Transverse colon (tissue), 4 donors: ENCODE measurements around the gene SH3TC2. TPM values are rescaled to one million over a fixed set of nuclear protein-coding genes. Genes with fewer than 3 reads are reported as not detected.

ENCODE experiments used
- DNase-seq: peaks from one replicate; pipeline ENCODE4 v3.0.0-alpha.2; 2019
- H3K27ac ChIP-seq, 4 donors: fragments of 200-600 bp; sonication (generic); 2 replicates each; pipeline ENCODE4 v1.5.1; 2016 to 2018; ENCODE audit warnings: inconsistent platforms in 4 of 4
- H3K27me3 ChIP-seq: fragments of 200-600 bp; sonication (generic); 2 replicates; pipeline ENCODE4 v1.5.1; 2017; ENCODE audit warnings: inconsistent platforms
- H3K36me3 ChIP-seq, 4 donors: fragments of 200-600 bp; sonication (generic); 2 replicates each; pipeline ENCODE4 v1.5.1; 2017 to 2019; ENCODE audit warnings: inconsistent platforms in 4 of 4
- H3K4me1 ChIP-seq, 4 donors: fragments of 200-600 bp; sonication (generic); 2 replicates each; pipeline ENCODE4 v1.5.1; 2017 to 2020; ENCODE audit warnings: inconsistent platforms in 4 of 4
- H3K4me3 ChIP-seq, 4 donors: fragments of 200-600 bp; sonication (generic); 1 replicate in 1 of 4; 2 replicates in 3 of 4; pipeline versions ENCODE4 v1.5.1 to v1.6.1; 2017 to 2019; ENCODE audit warnings: inconsistent platforms in 4 of 4
- H3K9me3 ChIP-seq, 2 donors: fragments of 200-600 bp; sonication (generic); 2 replicates each; pipeline ENCODE4 v1.5.1; 2017 to 2019; ENCODE audit warnings: inconsistent platforms in 2 of 2
- CTCF ChIP-seq, 5 experiments: fragments of 200-600 bp in 3 of 5; fragments of 450-650 bp in 2 of 5; sonication (generic) in 3 of 5; IDR thresholded peaks; 1 replicate in 2 of 5; 2 replicates in 3 of 5; pipeline ENCODE4 v1.5.1; 2016 to 2017; ENCODE audit warnings: antibody characterized with exemption in 5 of 5, inconsistent platforms in 3 of 5, mild to moderate bottlenecking in 2 of 5, moderate library complexity in 1 of 5
- EP300 ChIP-seq: sonication (generic); formaldehyde crosslinking; IDR thresholded peaks from one replicate; pipeline ENCODE4 v1.6.1; 2017; ENCODE audit warnings: antibody characterized with exemption, low read depth
- POLR2A ChIP-seq: fragments of 450-650 bp; IDR thresholded peaks from one replicate; pipeline ENCODE4 v1.6.1; 2016; ENCODE audit warnings: antibody characterized with exemption, mild to moderate bottlenecking, moderate library complexity
- POLR2AphosphoS5 ChIP-seq, 3 donors: sonication (generic); formaldehyde crosslinking; IDR thresholded peaks; one replicate each; pipeline ENCODE4 v1.6.1; 2016; ENCODE audit warnings: antibody characterized with exemption in 3 of 3
- WGBS, 2 donors: methylation state at CpG; one replicate each; pipeline ENCODE4 v1.1.5; 2018; ENCODE audit warnings: low coverage in 1 of 2; 5-methylcytosine and 5-hydroxymethylcytosine counted together
- in situ Hi-C, 4 donors: fragments of 200-750 bp; cut with MboI; loops; one replicate each; pipeline versions ENCODE4 v1.15.0 to v1.15.1; 2017; ENCODE audit warnings: low sequenced_read_pairs in 3 of 4, low pct_ligation_motif_present in 1 of 4, low pct_unique_long_range_greater_than_20kb in 1 of 4
- intact Hi-C: fragments of 100-400 bp; cut with DNase I; formaldehyde crosslinking; loops from one replicate; pipeline ENCODE4 v1.15.1; 2023; ENCODE audit warnings: low total_unique reads
- total RNA-seq, 4 donors: library from RNA; depleted of rRNA; stranded (reverse); fragments of >200 nt; gene quantifications; one replicate each; pipeline ENCODE4 v1.1.0, GENCODE V29; 2016

Gene SH3TC2
- total RNA-seq, 4 donors from 2014 or later: 0.55 to 1.6 (median 1.5) TPM; not detected in 1

- TF ChIP-seq POLR2A: no peak
- no peak for TF ChIP-seq EP300
- no peak for TF ChIP-seq CTCF (IDR thresholded peaks at IDR 0.05)
- TF ChIP-seq POLR2AphosphoS5 (IDR thresholded peaks at IDR 0.05): no peak
- Histone ChIP-seq H3K36me3 (no peaks in the 10 kb centered on the region), H3K27ac (no peak overlapping the region), H3K9me3 (peaks cover 9 to 32% of the 10 kb centered on the region in 2 donors), H3K27me3 (no peaks in the 10 kb centered on the region), H3K4me3 (no peak overlapping the region), H3K4me1 (no peaks in the 10 kb centered on the region)
- in situ Hi-C loops: loop anchor here in 1 of 4 donors (25.0 kb wide), 1 partner anchor 363 kb away; no protein-coding TSS in a partner anchor
- DNase-seq: no peak
- intact Hi-C loops: no loop called here
These were observed 37.1 kb upstream of the SH3TC2 start for GRCh38 chr5:149099920-149100319.

DNA sequence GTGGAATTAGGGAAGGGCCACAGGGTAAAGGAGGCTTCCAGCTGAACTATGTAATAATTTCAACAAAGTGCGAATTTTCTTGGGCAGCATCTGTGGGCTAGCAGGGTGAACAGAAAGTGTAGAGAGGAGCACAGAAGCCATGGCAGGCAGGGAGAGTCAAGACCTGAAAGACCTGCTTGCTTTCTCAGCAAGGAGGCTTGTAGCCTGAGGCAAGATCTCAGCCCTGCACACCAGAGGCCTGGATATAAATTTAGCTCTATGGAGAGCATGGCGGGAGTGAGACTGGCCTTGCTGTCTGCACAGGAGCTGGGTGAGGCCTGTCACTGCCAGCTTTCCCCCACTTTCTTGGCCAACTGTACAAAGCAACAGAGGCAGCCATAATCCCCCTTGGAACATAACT, 32.1 kb upstream of the SH3TC2 start:
- no peak overlapping the region for H3K27ac ChIP-seq
- WGBS, 2 donors: 88 to 100% methylated on average over 1 to 2 of the region's 2 CpGs
- no peaks in the 10 kb centered on the region for H3K36me3 ChIP-seq
- intact Hi-C loops (no loop called here), in situ Hi-C loops (no loop called here)
- no peak overlapping the region for H3K4me3 ChIP-seq
- TF ChIP-seq POLR2A: no peak
- TF ChIP-seq CTCF (IDR thresholded peaks at IDR 0.05): no peak
- TF ChIP-seq POLR2AphosphoS5 (IDR thresholded peaks at IDR 0.05): no peak
- TF ChIP-seq EP300: no peak
- DNase-seq: no peak
- H3K9me3 ChIP-seq: peaks cover 7 to 21% of the 10 kb centered on the region in 2 donors
- no peaks in the 10 kb centered on the region for H3K27me3 ChIP-seq
- no peaks in the 10 kb centered on the region for H3K4me1 ChIP-seq

GRCh38 chr5:149093625-149094024, 30.8 kb upstream of the SH3TC2 start:
- peaks cover 2 to 11% of the 10 kb centered on the region in 2 donors for H3K9me3 ChIP-seq
- TF ChIP-seq POLR2A (no peak), POLR2AphosphoS5 (IDR thresholded peaks at IDR 0.05) (no peak), EP300 (no peak), CTCF (IDR thresholded peaks at IDR 0.05) (no peak)
- H3K36me3 ChIP-seq: no peaks in the 10 kb centered on the region
- no peak for DNase-seq
- intact Hi-C loops (no loop called here), in situ Hi-C loops (no loop called here)
- H3K27me3 ChIP-seq: no peaks in the 10 kb centered on the region
- no peak overlapping the region for H3K4me3 ChIP-seq
- H3K4me1 ChIP-seq: no peaks in the 10 kb centered on the region
- WGBS, 2 donors: 50% methylated on average over 2 of the region's 2 CpGs; no CpG with 5 or more reads in 1 of the 2 donors
- H3K27ac ChIP-seq: no peak overlapping the region

DNA sequence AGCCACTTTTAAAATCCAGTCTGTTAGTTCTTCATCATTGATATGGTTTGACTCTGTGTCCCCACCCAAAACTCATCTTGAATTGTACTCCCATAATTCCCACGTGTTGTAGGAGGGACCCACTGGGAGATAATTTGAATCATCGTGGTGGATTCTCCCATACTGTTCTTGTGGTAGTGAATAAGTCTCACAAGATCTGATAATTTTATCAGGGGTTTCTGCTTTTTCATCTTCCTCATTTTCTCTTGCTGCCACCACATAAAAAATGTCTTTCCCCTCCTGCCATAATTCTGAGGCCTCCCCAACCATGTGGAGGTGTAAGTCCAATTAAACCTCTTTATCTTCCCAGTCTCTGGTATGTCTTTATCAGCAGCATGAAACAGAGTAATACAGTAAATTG, 26.9 kb upstream of the SH3TC2 start:
- Histone ChIP-seq H3K4me1 (no peaks in the 10 kb centered on the region), H3K27me3 (no peaks in the 10 kb centered on the region), H3K9me3 (no peaks in the 10 kb centered on the region), H3K4me3 (no peak overlapping the region), H3K36me3 (no peaks in the 10 kb centered on the region), H3K27ac (no peak overlapping the region)
- in situ Hi-C loops (no loop called here), intact Hi-C loops (no loop called here)
- 30 to 44% methylated on average over 2 of the region's 2 CpGs for WGBS, 2 donors
- DNase-seq: no peak
- TF ChIP-seq CTCF (IDR thresholded peaks at IDR 0.05): no peak
- TF ChIP-seq EP300: no peak
- TF ChIP-seq POLR2A: no peak
- TF ChIP-seq POLR2AphosphoS5 (IDR thresholded peaks at IDR 0.05): no peak
